CD4-positive, alpha-beta memory T cell (primary cell): ENCODE measurements around the gene VCX3B. TPM values are rescaled to one million over a fixed set of nuclear protein-coding genes. Genes with fewer than 3 reads are reported as not detected.
"Not testable (repeated sequence)": the region's sequence is repeated elsewhere in the genome, so short reads cannot be mapped to it uniquely, and the experiment has no call there.

Source experiments
- CTCF ChIA-PET: fragments of 350-600 bp; sonication (Branson Sonifier 250); formaldehyde crosslinking; loops from one replicate; lab custom pipeline; 2021; ENCODE audit warnings: inconsistent platforms; ENCODE audit not compliant: partially characterized antibody; lab: Charles Lee
- POLR2A ChIA-PET: fragments of 350-600 bp; sonication (Branson Sonifier 250); formaldehyde crosslinking; loops from one replicate; lab custom pipeline; 2021; ENCODE audit not compliant: partially characterized antibody; lab: Charles Lee
- DNase-seq, 5 donors: peaks; one replicate each; pipeline versions ENCODE4 v3.0.0 to v3.0.0-alpha.2; 2020 to 2022; ENCODE audit warnings: mixed read lengths in 1 of 5
- H3K27ac ChIP-seq: one replicate; pipeline ENCODE4 v1.7.0; 2013; ENCODE audit warnings: low read depth, low read length
- H3K27me3 ChIP-seq: 2 replicates; pipeline ENCODE4 v1.7.0; 2013; ENCODE audit warnings: mild to moderate bottlenecking, low read length, moderate library complexity; ENCODE audit not compliant: insufficient read depth
- H3K36me3 ChIP-seq: 2 replicates; pipeline ENCODE4 v1.7.0; 2013; ENCODE audit warnings: mild to moderate bottlenecking, low read length, moderate library complexity; ENCODE audit not compliant: insufficient read depth
- H3K4me1 ChIP-seq: 2 replicates; pipeline ENCODE4 v1.7.0; 2013; ENCODE audit warnings: mild to moderate bottlenecking, low read length, moderate library complexity; ENCODE audit not compliant: insufficient read depth
- H3K4me3 ChIP-seq, 2 donors: one replicate each; pipeline ENCODE4 v1.7.0; 2013; ENCODE audit warnings: low read length in 2 of 2, mild to moderate bottlenecking in 1 of 2
- H3K9me3 ChIP-seq, 2 donors: one replicate each; pipeline ENCODE4 v1.7.0; 2013; ENCODE audit warnings: low read length in 2 of 2, control low read depth in 1 of 2; ENCODE audit not compliant: control insufficient read depth in 1 of 2
- H3K27ac Mint-ChIP-seq, 7 donors: one replicate each; pipeline ENCODE4 v1.8.0; 2020 to 2021; ENCODE audit warnings: mixed read lengths in 7 of 7, mild to moderate bottlenecking in 6 of 7, inconsistent platforms in 3 of 7, moderate library complexity in 3 of 7
- H3K27me3 Mint-ChIP-seq, 2 donors: one replicate each; pipeline ENCODE4 v1.8.0; 2020 to 2021; ENCODE audit warnings: mixed read lengths in 2 of 2
- H3K36me3 Mint-ChIP-seq, 2 donors: one replicate each; pipeline ENCODE4 v1.8.0; 2020 to 2021; ENCODE audit warnings: mixed read lengths in 2 of 2, inconsistent platforms in 1 of 2, mild to moderate bottlenecking in 1 of 2
- H3K4me1 Mint-ChIP-seq, 4 donors: one replicate each; pipeline ENCODE4 v1.8.0; 2020 to 2021; ENCODE audit warnings: mixed read lengths in 4 of 4, mild to moderate bottlenecking in 1 of 4
- H3K4me3 Mint-ChIP-seq, 8 donors: one replicate each; pipeline ENCODE4 v1.8.0; 2020 to 2021; ENCODE audit warnings: mixed read lengths in 8 of 8, mild to moderate bottlenecking in 7 of 8, moderate library complexity in 6 of 8, inconsistent platforms in 3 of 8
- H3K9me3 Mint-ChIP-seq, 8 donors: one replicate each; pipeline ENCODE4 v1.8.0; 2020 to 2021; ENCODE audit warnings: mixed read lengths in 8 of 8, mild to moderate bottlenecking in 5 of 8, inconsistent platforms in 3 of 8, moderate library complexity in 1 of 8
- intact Hi-C: fragments of 100-400 bp; cut with micrococcal nuclease; formaldehyde crosslinking; loops from one replicate; pipeline ENCODE4 v1.15.1; 2023
- polyA plus RNA-seq, 2 donors: library from polyadenylated mRNA; unstranded; fragments of 300-500 nt; fragmentation: Illumina TruSeq; gene quantifications; one replicate each; pipeline ENCODE4 v1.2.3, GENCODE V29; 2021
- total RNA-seq, 2 experiments: library from RNA; stranded (reverse); gene quantifications; one replicate each; pipeline ENCODE4 v1.2.3, GENCODE V29; 2021

VCX3B gene
- total and polyA plus RNA-seq, 4 experiments from 2014 or later, result not detected

- DNase-seq, result no peak
- Mint-ChIP-seq H3K27me3 (no peaks in the 10 kb centered on the region), H3K4me3 (no peak overlapping the region), H3K27ac (no peak overlapping the region), H3K4me1 (no peaks in the 10 kb centered on the region), H3K36me3 (no peaks in the 10 kb centered on the region), H3K9me3 (peaks cover 0 to 7% (median 3%) of the 10 kb centered on the region in 8 donors)
- H3K36me3 ChIP-seq, result no peaks in the 10 kb centered on the region
- no peaks in the 10 kb centered on the region for H3K9me3 ChIP-seq
- no peaks in the 10 kb centered on the region for H3K27me3 ChIP-seq
- H3K4me3 ChIP-seq, result no peak overlapping the region
- H3K27ac ChIP-seq, result no peak overlapping the region
- no peaks in the 10 kb centered on the region for H3K4me1 ChIP-seq
- ChIA-PET POLR2A (no interaction called here), CTCF (no interaction called here)
- intact Hi-C loops, result no loop called here
These were observed 17.3 kb upstream of the VCX3B start for GRCh38 chrX:8447368-8447767.

- CTCF ChIA-PET, H3K27me3 Mint-ChIP-seq, H3K27ac Mint-ChIP-seq, H3K9me3 ChIP-seq, H3K36me3 Mint-ChIP-seq, POLR2A ChIA-PET, H3K4me1 ChIP-seq, H3K27me3 ChIP-seq, H3K4me3 ChIP-seq, H3K27ac ChIP-seq, H3K36me3 ChIP-seq, intact Hi-C loops, H3K4me1 Mint-ChIP-seq, H3K4me3 Mint-ChIP-seq, DNase-seq: not testable (repeated sequence)
- H3K9me3 Mint-ChIP-seq, result peaks cover 0 to 13% (median 4%) of the 10 kb centered on the region in 8 donors
These were observed 12.3 kb upstream of the VCX3B start for GRCh38 chrX:8452343-8452742.

GRCh38 chrX:8453611-8454010 lies 11.0 kb upstream of the VCX3B start:
- Mint-ChIP-seq H3K9me3 (peaks cover 0 to 19% (median 8%) of the 10 kb centered on the region in 8 donors), H3K27me3 (no peaks in the 10 kb centered on the region), H3K4me1 (no peaks in the 10 kb centered on the region), H3K36me3 (no peaks in the 10 kb centered on the region), H3K4me3 (no peak overlapping the region), H3K27ac (no peak overlapping the region)
- no peak overlapping the region for H3K27ac ChIP-seq
- no peaks in the 10 kb centered on the region for H3K9me3 ChIP-seq
- DNase-seq, result no peak
- H3K4me3 ChIP-seq, result no peak overlapping the region
- intact Hi-C loops, result no loop called here
- no peaks in the 10 kb centered on the region for H3K27me3 ChIP-seq
- ChIA-PET POLR2A (no interaction called here), CTCF (no interaction called here)
- no peaks in the 10 kb centered on the region for H3K36me3 ChIP-seq
- H3K4me1 ChIP-seq, result no peaks in the 10 kb centered on the region

- peaks cover 0 to 23% (median 9%) of the 10 kb centered on the region in 8 donors for H3K9me3 Mint-ChIP-seq
These were observed 9.1 kb upstream of the VCX3B start for GRCh38 chrX:8455557-8455956.

GRCh38 chrX:8462488-8462887 lies 2.1 kb upstream of the VCX3B start:
- Histone ChIP-seq H3K27me3 (no peaks in the 10 kb centered on the region), H3K4me1 (no peaks in the 10 kb centered on the region), H3K9me3 (no peaks in the 10 kb centered on the region), H3K4me3 (no peak overlapping the region), H3K36me3 (no peaks in the 10 kb centered on the region), H3K27ac (no peak overlapping the region)
- Mint-ChIP-seq H3K27ac (no peak overlapping the region), H3K36me3 (no peaks in the 10 kb centered on the region), H3K27me3 (no peaks in the 10 kb centered on the region), H3K4me3 (no peak overlapping the region), H3K4me1 (no peaks in the 10 kb centered on the region), H3K9me3 (peaks cover 0 to 22% (median 7%) of the 10 kb centered on the region in 8 donors)
- POLR2A ChIA-PET, result no interaction called here
- intact Hi-C loops, result no loop called here
- DNase-seq, result no peak
- CTCF ChIA-PET, result no interaction called here

More at GRCh38 chrX:8455557-8455956, 9.1 kb upstream of the VCX3B start:
- Mint-ChIP-seq H3K27ac (no peak overlapping the region), H3K4me3 (no peak overlapping the region), H3K4me1 (no peaks in the 10 kb centered on the region), H3K27me3 (no peaks in the 10 kb centered on the region), H3K36me3 (no peaks in the 10 kb centered on the region)
- Histone ChIP-seq H3K27ac (no peak overlapping the region), H3K9me3 (no peaks in the 10 kb centered on the region), H3K36me3 (no peaks in the 10 kb centered on the region), H3K4me3 (no peak overlapping the region), H3K27me3 (no peaks in the 10 kb centered on the region), H3K4me1 (no peaks in the 10 kb centered on the region)
- POLR2A ChIA-PET, result no interaction called here
- intact Hi-C loops, result no loop called here
- DNase-seq, result no peak
- CTCF ChIA-PET, result no interaction called here

- Histone ChIP-seq H3K9me3 (no peaks in the 10 kb centered on the region), H3K27me3 (no peaks in the 10 kb centered on the region), H3K36me3 (no peaks in the 10 kb centered on the region), H3K4me3 (no peak overlapping the region), H3K4me1 (no peaks in the 10 kb centered on the region), H3K27ac (no peak overlapping the region)
- DNase-seq, result no peak
- Mint-ChIP-seq H3K27me3 (no peaks in the 10 kb centered on the region), H3K4me1 (no peaks in the 10 kb centered on the region), H3K4me3 (no peak overlapping the region), H3K9me3 (peaks cover 0 to 4% (median 0%) of the 10 kb centered on the region in 8 donors), H3K27ac (no peak overlapping the region), H3K36me3 (no peaks in the 10 kb centered on the region)
- ChIA-PET CTCF (no interaction called here), POLR2A (no interaction called here)
- intact Hi-C loops, result no loop called here
These were observed 19.8 kb downstream of the VCX3B start for GRCh38 chrX:8484360-8484949.

GRCh38 chrX:8495036-8495435 lies 30.4 kb downstream of the VCX3B start:
- POLR2A ChIA-PET, H3K9me3 Mint-ChIP-seq, H3K4me3 Mint-ChIP-seq, CTCF ChIA-PET, H3K27me3 ChIP-seq, H3K4me1 Mint-ChIP-seq, H3K4me1 ChIP-seq, DNase-seq, H3K27ac Mint-ChIP-seq, H3K9me3 ChIP-seq, H3K27me3 Mint-ChIP-seq, H3K27ac ChIP-seq, H3K4me3 ChIP-seq, H3K36me3 ChIP-seq, H3K36me3 Mint-ChIP-seq, intact Hi-C loops: not testable (repeated sequence)

- no peaks in the 10 kb centered on the region for H3K27me3 ChIP-seq
- no peak overlapping the region for H3K4me3 ChIP-seq
- H3K27ac Mint-ChIP-seq, result no peak overlapping the region
- no peaks in the 10 kb centered on the region for H3K4me1 Mint-ChIP-seq
- peaks cover 0 to 7% (median 0%) of the 10 kb centered on the region in 8 donors for H3K9me3 Mint-ChIP-seq
- H3K9me3 ChIP-seq, result no peaks in the 10 kb centered on the region
- H3K4me3 Mint-ChIP-seq, result no peak overlapping the region
- no peaks in the 10 kb centered on the region for H3K27me3 Mint-ChIP-seq
- H3K36me3 ChIP-seq, result no peaks in the 10 kb centered on the region
- ChIA-PET POLR2A (no interaction called here), CTCF (no interaction called here)
- no peak for DNase-seq
- no peaks in the 10 kb centered on the region for H3K36me3 Mint-ChIP-seq
- H3K27ac ChIP-seq, result no peak overlapping the region
- no peaks in the 10 kb centered on the region for H3K4me1 ChIP-seq
- intact Hi-C loops, result no loop called here
These were observed 35.6 kb downstream of the VCX3B start for GRCh38 chrX:8500203-8500602.
